ENCODE measurements around the gene TREX2. TPM values are rescaled to one million over a fixed set of nuclear protein-coding genes. Genes with fewer than 3 reads are reported as not detected.
A peak's percentile ranks its signal among the peaks of the same experiment; 100 is the strongest.

TREX2 gene
- total RNA-seq, 4 donors from 2014 or later, result 1.1 to 3.1 (median 3.0) TPM; not detected in 1

DNA sequence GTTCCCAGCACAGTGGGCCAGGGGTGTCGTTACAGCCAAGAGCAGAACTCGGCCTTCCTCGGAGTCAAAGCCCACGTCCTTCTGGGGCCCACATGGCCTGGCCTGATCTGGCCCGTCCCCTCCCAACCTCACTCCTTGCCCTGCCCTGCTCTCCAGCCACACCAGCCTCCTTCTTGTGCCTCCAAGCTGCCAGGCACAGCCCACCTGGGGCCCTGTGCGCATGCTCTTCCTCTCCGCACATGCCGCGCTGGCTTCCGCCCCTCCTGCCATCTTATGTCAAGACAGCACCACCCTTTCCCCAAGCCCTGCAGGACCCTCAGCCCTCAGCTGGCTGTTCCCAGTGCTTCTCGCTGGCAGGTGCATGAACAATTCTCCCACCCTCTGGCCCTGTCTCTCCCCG lies 17.7 kb upstream of the TREX2 start:
- no peak for DNase-seq
- no peak for TF ChIP-seq POLR2A (IDR thresholded peaks at IDR 0.05)
- TF ChIP-seq, protein P1, sequence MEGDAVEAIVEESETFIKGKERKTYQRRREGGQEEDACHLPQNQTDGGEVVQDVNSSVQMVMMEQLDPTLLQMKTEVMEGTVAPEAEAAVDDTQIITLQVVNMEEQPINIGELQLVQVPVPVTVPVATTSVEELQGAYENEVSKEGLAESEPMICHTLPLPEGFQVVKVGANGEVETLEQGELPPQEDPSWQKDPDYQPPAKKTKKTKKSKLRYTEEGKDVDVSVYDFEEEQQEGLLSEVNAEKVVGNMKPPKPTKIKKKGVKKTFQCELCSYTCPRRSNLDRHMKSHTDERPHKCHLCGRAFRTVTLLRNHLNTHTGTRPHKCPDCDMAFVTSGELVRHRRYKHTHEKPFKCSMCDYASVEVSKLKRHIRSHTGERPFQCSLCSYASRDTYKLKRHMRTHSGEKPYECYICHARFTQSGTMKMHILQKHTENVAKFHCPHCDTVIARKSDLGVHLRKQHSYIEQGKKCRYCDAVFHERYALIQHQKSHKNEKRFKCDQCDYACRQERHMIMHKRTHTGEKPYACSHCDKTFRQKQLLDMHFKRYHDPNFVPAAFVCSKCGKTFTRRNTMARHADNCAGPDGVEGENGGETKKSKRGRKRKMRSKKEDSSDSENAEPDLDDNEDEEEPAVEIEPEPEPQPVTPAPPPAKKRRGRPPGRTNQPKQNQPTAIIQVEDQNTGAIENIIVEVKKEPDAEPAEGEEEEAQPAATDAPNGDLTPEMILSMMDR (IDR thresholded peaks at IDR 0.05), result no peak
- Histone ChIP-seq H3K9me3 (no peaks in the 10 kb centered on the region), H3K27ac (no peak overlapping the region), H3K27me3 (no peaks in the 10 kb centered on the region), H3K4me3 (no peak overlapping the region), H3K4me1 (no peaks in the 10 kb centered on the region), H3K36me3 (no peaks in the 10 kb centered on the region)

DNA sequence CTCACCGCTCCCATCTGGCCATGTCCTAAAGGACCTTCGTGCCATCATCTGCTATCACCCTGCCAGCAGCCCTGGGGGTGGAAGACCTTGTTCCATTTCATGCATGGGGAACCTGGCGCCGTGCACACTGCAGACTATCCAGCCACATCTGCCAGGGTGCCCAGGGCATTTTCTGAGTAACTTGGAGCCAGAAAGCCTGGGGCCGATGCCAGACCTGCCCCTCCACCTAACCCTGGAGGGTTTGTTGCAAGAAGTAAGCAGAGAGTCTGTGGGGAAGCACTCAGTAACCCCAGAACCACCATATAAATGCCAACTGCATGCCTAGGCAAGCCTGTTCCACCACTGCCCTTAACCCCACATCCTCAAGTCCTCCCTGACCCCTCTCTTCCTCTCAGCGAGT lies 17.2 kb upstream of the TREX2 start:
- Histone ChIP-seq H3K36me3 (no peaks in the 10 kb centered on the region), H3K4me1 (no peaks in the 10 kb centered on the region), H3K9me3 (no peaks in the 10 kb centered on the region), H3K4me3 (no peak overlapping the region), H3K27ac (no peak overlapping the region), H3K27me3 (no peaks in the 10 kb centered on the region)
- no peak for DNase-seq
- TF ChIP-seq, protein P1 (IDR thresholded peaks at IDR 0.05), result no peak
- TF ChIP-seq POLR2A (IDR thresholded peaks at IDR 0.05), result no peak

- H3K27me3 ChIP-seq, result no peaks in the 10 kb centered on the region
- TF ChIP-seq, protein P1 (IDR thresholded peaks at IDR 0.05), result no peak
- TF ChIP-seq POLR2A (IDR thresholded peaks at IDR 0.05), result no peak
- DNase-seq, result no peak
- H3K36me3 ChIP-seq, result no peaks in the 10 kb centered on the region
- no peak overlapping the region for H3K27ac ChIP-seq
- no peak overlapping the region for H3K4me3 ChIP-seq
- no peaks in the 10 kb centered on the region for H3K9me3 ChIP-seq
- H3K4me1 ChIP-seq, result no peaks in the 10 kb centered on the region
These were observed 16.4 kb upstream of the TREX2 start for GRCh38 chrX:153462291-153462690.

DNA sequence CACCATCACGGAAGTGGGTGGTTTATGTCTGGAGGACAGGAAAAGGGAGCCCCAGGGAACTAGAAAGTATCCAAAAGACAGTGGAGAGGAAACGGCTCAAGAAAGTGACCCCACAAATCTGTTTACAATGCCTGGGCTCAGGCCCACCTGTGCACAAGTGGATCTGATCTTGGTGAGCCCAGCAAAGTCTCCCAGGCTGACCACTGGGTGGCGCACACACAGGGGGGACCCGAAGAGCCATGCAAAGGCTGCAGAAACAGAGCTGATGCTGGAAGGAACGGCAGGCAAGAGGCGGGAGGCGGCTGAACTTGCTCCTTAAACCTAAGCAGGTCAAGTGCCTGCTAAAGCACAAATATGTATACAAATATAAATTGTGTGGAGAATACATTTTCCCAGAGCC lies 15.0 kb upstream of the TREX2 start:
- peak in 2 of 3 donors; percentile 32 to 69 for DNase-seq
- no peak for TF ChIP-seq POLR2A (IDR thresholded peaks at IDR 0.05)
- TF ChIP-seq, protein P1 (IDR thresholded peaks at IDR 0.05), result peak; percentile 19 to 44 (median 34)
- no peaks in the 10 kb centered on the region for H3K9me3 ChIP-seq
- no peak overlapping the region for H3K4me3 ChIP-seq
- no peak overlapping the region for H3K27ac ChIP-seq
- no peaks in the 10 kb centered on the region for H3K36me3 ChIP-seq
- no peaks in the 10 kb centered on the region for H3K4me1 ChIP-seq
- no peaks in the 10 kb centered on the region for H3K27me3 ChIP-seq

DNA sequence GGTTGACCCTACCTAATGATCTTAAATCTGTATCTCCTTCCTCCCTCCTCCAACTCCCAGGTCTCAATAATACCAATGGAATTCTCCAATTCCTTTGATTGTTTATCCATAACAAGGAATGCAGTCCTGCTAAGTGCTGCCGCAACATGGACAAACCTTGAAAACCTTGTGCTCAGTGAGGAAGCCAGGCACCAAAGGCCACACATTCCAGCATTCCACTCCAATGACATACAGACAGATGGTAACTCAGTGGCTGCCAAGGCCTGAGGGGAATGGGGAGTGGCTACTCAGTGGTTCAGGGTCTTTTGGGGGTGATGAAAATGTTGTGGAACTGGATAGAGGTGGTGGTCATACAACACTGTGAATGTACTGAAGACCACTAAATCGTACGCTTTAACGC lies 14.1 kb upstream of the TREX2 start:
- Histone ChIP-seq H3K36me3 (peaks cover 0 to 3% (median 0%) of the 10 kb centered on the region in 3 donors), H3K27ac (no peak overlapping the region), H3K27me3 (no peaks in the 10 kb centered on the region), H3K9me3 (no peaks in the 10 kb centered on the region), H3K4me3 (no peak overlapping the region), H3K4me1 (no peaks in the 10 kb centered on the region)
- DNase-seq, result no peak
- no peak for TF ChIP-seq POLR2A (IDR thresholded peaks at IDR 0.05)
- TF ChIP-seq, protein P1 (IDR thresholded peaks at IDR 0.05), result no peak

DNA sequence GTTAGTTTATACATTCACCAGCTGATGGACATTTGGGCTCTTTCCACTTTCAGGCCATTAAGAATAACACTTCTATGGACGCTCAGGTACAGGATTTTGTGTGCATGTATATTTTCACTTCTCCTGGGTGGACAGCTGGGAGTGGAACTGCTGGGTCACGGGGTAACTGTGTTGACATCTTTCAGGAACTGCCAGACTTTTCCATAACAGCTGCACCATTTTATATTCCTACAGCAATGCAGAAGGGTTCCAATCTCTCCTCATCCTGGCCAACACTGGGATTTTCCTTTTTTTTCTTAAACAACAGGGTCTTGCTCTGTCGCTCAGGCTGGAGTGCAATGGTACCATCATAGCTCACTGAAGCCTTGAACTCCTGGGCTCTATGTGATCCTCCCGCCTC lies 12.6 kb upstream of the TREX2 start:
- no peak for DNase-seq
- Histone ChIP-seq H3K9me3 (no peaks in the 10 kb centered on the region), H3K4me3 (no peak overlapping the region), H3K27ac (no peak overlapping the region), H3K4me1 (no peaks in the 10 kb centered on the region), H3K36me3 (peaks cover 0 to 7% (median 0%) of the 10 kb centered on the region in 3 donors), H3K27me3 (no peaks in the 10 kb centered on the region)
- TF ChIP-seq, protein P1 (IDR thresholded peaks at IDR 0.05), result no peak
- no peak for TF ChIP-seq POLR2A (IDR thresholded peaks at IDR 0.05)

All from Peyer's patch (tissue), 4 donors.